OCI-LY7 (cell line): ENCODE data around the gene CTNNA1. TPM values are rescaled to one million over a fixed set of nuclear protein-coding genes. Genes with fewer than 3 reads are reported as not detected.

Experiments
- BruUV-seq: library from RNA; stranded (reverse); fragments of 400-500 nt; replicated peaks from 2 replicates; lab custom pipeline; 2021; lab: Mats Ljungman, UMichigan
- CTCF ChIA-PET: fragments of 300-600 bp; sonication (Branson Sonifier 250); formaldehyde crosslinking; loops from one replicate; lab custom pipeline; 2022; ENCODE audit warnings: antibody characterized with exemption; ENCODE audit not compliant: unreplicated experiment; lab: Charles Lee
- POLR2A ChIA-PET: fragments of 300-600 bp; sonication (Branson Sonifier 250); formaldehyde crosslinking; loops from one replicate; lab custom pipeline; 2022; ENCODE audit warnings: antibody characterized with exemption; lab: Charles Lee
- DNase-seq: peaks from one replicate; pipeline ENCODE4 v3.0.0-alpha.2; 2015; ENCODE audit warnings: low spot score
- H2AFZ ChIP-seq: fragments of 200-600 bp; sonication (generic), shearing (Covaris generic); 2 replicates; pipeline ENCODE4 v1.6.1; 2014; ENCODE audit warnings: mild to moderate bottlenecking, antibody characterized with exemption, low read length, moderate library complexity
- H3K27ac ChIP-seq: fragments of 200-600 bp; sonication (generic); 2 replicates; pipeline ENCODE4 v1.5.1; 2014; ENCODE audit warnings: mixed run types, low read depth, mild to moderate bottlenecking, moderate library complexity, low read length, inconsistent platforms; ENCODE audit not compliant: poor library complexity, severe bottlenecking
- H3K36me3 ChIP-seq: fragments of 200-600 bp; sonication (generic); 2 replicates; pipeline ENCODE4 v1.6.1; 2014; ENCODE audit warnings: mild to moderate bottlenecking, antibody characterized with exemption, low read length, moderate library complexity, mixed read lengths; ENCODE audit not compliant: insufficient read depth
- H3K4me1 ChIP-seq: fragments of 200-600 bp; sonication (generic); 2 replicates; pipeline ENCODE4 v1.5.1; 2014; ENCODE audit warnings: mild to moderate bottlenecking, low read length; ENCODE audit not compliant: insufficient read depth, poor library complexity, severe bottlenecking
- H3K4me2 ChIP-seq: fragments of 200-600 bp; sonication (generic); 2 replicates; pipeline ENCODE4 v1.6.1; 2014; ENCODE audit warnings: mild to moderate bottlenecking, low read length
- H3K4me3 ChIP-seq: fragments of 200-600 bp; sonication (generic); 2 replicates; pipeline ENCODE4 v1.5.1; 2014; ENCODE audit warnings: mild to moderate bottlenecking, low read depth, low read length; ENCODE audit not compliant: poor library complexity, severe bottlenecking
- H3K79me2 ChIP-seq: fragments of 200-600 bp; sonication (generic); 2 replicates; pipeline ENCODE4 v1.6.1; 2016; ENCODE audit warnings: low read depth, mild to moderate bottlenecking, low read length, moderate library complexity, mixed read lengths; ENCODE audit not compliant: insufficient read depth
- H3K9me2 ChIP-seq: fragments of 200-600 bp; sonication (generic); 2 replicates; pipeline ENCODE4 v1.6.1; 2016; ENCODE audit warnings: mild to moderate bottlenecking, low read length, mixed read lengths; ENCODE audit not compliant: insufficient read depth
- H3K9me3 ChIP-seq: fragments of 200-600 bp; sonication (generic); 2 replicates; pipeline ENCODE4 v1.6.1; 2014; ENCODE audit warnings: mild to moderate bottlenecking, mixed run types, low read length, mixed read lengths
- H4K20me1 ChIP-seq: fragments of 200-600 bp; sonication (generic); 2 replicates; pipeline ENCODE4 v1.6.1; 2014; ENCODE audit warnings: mild to moderate bottlenecking, antibody characterized with exemption, low read length, moderate library complexity, mixed read lengths; ENCODE audit not compliant: insufficient read depth
- CTCF ChIP-seq: fragments of 200-600 bp; sonication (generic); conservative IDR thresholded peaks from 2 replicates; pipeline ENCODE4 v1.5.1; 2014; ENCODE audit warnings: mild to moderate bottlenecking, antibody characterized with exemption, low read length, moderate library complexity, mixed read lengths
- EZH2phosphoT487 ChIP-seq: fragments of 200-600 bp; sonication (generic); IDR thresholded peaks from 2 replicates; pipeline ENCODE4 v1.6.1; 2018; ENCODE audit warnings: low read depth, borderline replicate concordance, mild to moderate bottlenecking, mixed run types, antibody characterized with exemption, low read length, moderate library complexity, mixed read lengths
- intact Hi-C: fragments of 100-400 bp; cut with micrococcal nuclease; formaldehyde crosslinking; loops from one replicate; pipeline ENCODE4 v1.10.0; 2022; ENCODE audit not compliant: unreplicated experiment
- total RNA-seq, 2 experiments: library from RNA; depleted of rRNA in 1 of 2; stranded (reverse); fragments of >200 nt in 1 of 2; shearing (Covaris generic) in 1 of 2; gene quantifications; 2 replicates each; pipeline ENCODE4 v1.2.3, GENCODE V29; 2014 to 2022

CTNNA1 gene
- total RNA-seq, 2 experiments from 2014 or later, result 40.4 to 42.7 TPM

GRCh38 chr5:138978080-138978479, 224.9 kb downstream of the CTNNA1 start:
- BruUV-seq, result no TSS peak

GRCh38 chr5:138978581-138978980, 225.4 kb downstream of the CTNNA1 start:
- H3K9me2 ChIP-seq, result no peaks in the 10 kb centered on the region
- H3K27ac ChIP-seq, result no peak overlapping the region
- BruUV-seq, result no TSS peak
- no peak for TF ChIP-seq CTCF
- no peak for TF ChIP-seq EZH2phosphoT487
- H4K20me1 ChIP-seq, result no peaks in the 10 kb centered on the region
- no peak overlapping the region for H2AFZ ChIP-seq
- CTCF ChIA-PET, result no interaction called here
- POLR2A ChIA-PET, result no interaction called here
- intact Hi-C loops, result no loop called here
- no peaks in the 10 kb centered on the region for H3K36me3 ChIP-seq
- DNase-seq, result no peak
- no peaks in the 10 kb centered on the region for H3K4me1 ChIP-seq
- H3K4me3 ChIP-seq, result no peak overlapping the region
- H3K79me2 ChIP-seq, result no peaks in the 10 kb centered on the region
- no peak overlapping the region for H3K4me2 ChIP-seq
- no peaks in the 10 kb centered on the region for H3K9me3 ChIP-seq

More at GRCh38 chr5:138978080-138978479, 224.9 kb downstream of the CTNNA1 start:
- no peak overlapping the region for H3K4me2 ChIP-seq
- CTCF ChIA-PET, result no interaction called here
- no peak for DNase-seq
- no peak overlapping the region for H3K27ac ChIP-seq
- POLR2A ChIA-PET, result no interaction called here
- H3K4me3 ChIP-seq, result no peak overlapping the region
- H3K9me2 ChIP-seq, result no peaks in the 10 kb centered on the region
- no peaks in the 10 kb centered on the region for H4K20me1 ChIP-seq
- H3K79me2 ChIP-seq, result no peaks in the 10 kb centered on the region
- intact Hi-C loops, result no loop called here
- H3K9me3 ChIP-seq, result no peaks in the 10 kb centered on the region
- H2AFZ ChIP-seq, result no peak overlapping the region
- no peaks in the 10 kb centered on the region for H3K4me1 ChIP-seq
- no peaks in the 10 kb centered on the region for H3K36me3 ChIP-seq
- no peak for TF ChIP-seq EZH2phosphoT487
- TF ChIP-seq CTCF, result no peak

GRCh38 chr5:138979684-138980280, 226.6 kb downstream of the CTNNA1 start:
- Histone ChIP-seq H2AFZ (no peak overlapping the region), H3K9me3 (no peaks in the 10 kb centered on the region), H4K20me1 (no peaks in the 10 kb centered on the region), H3K79me2 (no peaks in the 10 kb centered on the region), H3K36me3 (no peaks in the 10 kb centered on the region), H3K9me2 (no peaks in the 10 kb centered on the region), H3K4me1 (no peaks in the 10 kb centered on the region), H3K4me2 (no peak overlapping the region), H3K27ac (no peak overlapping the region), H3K4me3 (no peak overlapping the region)
- POLR2A ChIA-PET, result no interaction called here
- intact Hi-C loops, result no loop called here
- no peak for TF ChIP-seq EZH2phosphoT487
- no peak for TF ChIP-seq CTCF
- no TSS peak for BruUV-seq
- no peak for DNase-seq
- CTCF ChIA-PET, result no interaction called here
